Stimulated activated naive CD4-positive, alpha-beta T cell (primary cell): ENCODE results near the gene FRY.
A peak's percentile ranks its signal among the peaks of the same experiment; 100 is the strongest.

ENCODE experiments used
- DNase-seq, 6 experiments: peaks; one replicate each; lab custom pipeline; 2025; lab: John Stamatoyannopoulos, UW

FRY gene

GRCh38 chr13:32016631-32017030 is 14.9 kb upstream of the FRY start:
- DNase-seq: no peak

GRCh38 chr13:32017474-32017873 is 14.1 kb upstream of the FRY start:
- DNase-seq: no peak

- peak in 4 of 6 experiments; percentile 10 to 47 (median 27) for DNase-seq
Observed at GRCh38 chr13:32019612-32020233, 11.9 kb upstream of the FRY start.

- no peak for DNase-seq
Observed at GRCh38 chr13:32021785-32022184, 9.8 kb upstream of the FRY start.

GRCh38 chr13:32022311-32022710 is 9.3 kb upstream of the FRY start:
- DNase-seq: no peak

- no peak for DNase-seq
Observed at GRCh38 chr13:32023096-32023495, 8.5 kb upstream of the FRY start.

GRCh38 chr13:32023698-32024097 is 7.9 kb upstream of the FRY start:
- no peak for DNase-seq

GRCh38 chr13:32024750-32025149 is 6.8 kb upstream of the FRY start:
- DNase-seq: no peak

- no peak for DNase-seq
Observed at GRCh38 chr13:32025730-32026129, 5.8 kb upstream of the FRY start.

GRCh38 chr13:32026623-32027022 is 5.0 kb upstream of the FRY start:
- DNase-seq: no peak

- DNase-seq: no peak
Observed at GRCh38 chr13:32028711-32029110, 2.9 kb upstream of the FRY start.

- no peak for DNase-seq
Observed at GRCh38 chr13:32029684-32030083, 1.9 kb upstream of the FRY start.

GRCh38 chr13:32031815-32032370 is 319 bp downstream of the FRY start:
- no peak for DNase-seq

- no peak for DNase-seq
Observed at GRCh38 chr13:32032759-32033158, 1.2 kb downstream of the FRY start.

- no peak for DNase-seq
Observed at GRCh38 chr13:32033744-32034143, 2.2 kb downstream of the FRY start.

GRCh38 chr13:32035716-32036115 is 4.1 kb downstream of the FRY start:
- DNase-seq: no peak

- DNase-seq: no peak
Observed at GRCh38 chr13:32036126-32036695, 4.6 kb downstream of the FRY start.

GRCh38 chr13:32036757-32037156 is 5.2 kb downstream of the FRY start:
- DNase-seq: peak in 1 of 6 experiments; percentile 22

GRCh38 chr13:32037471-32037870 is 5.9 kb downstream of the FRY start:
- DNase-seq: no peak

- no peak for DNase-seq
Observed at GRCh38 chr13:32038343-32038742, 6.8 kb downstream of the FRY start.

GRCh38 chr13:32039056-32039455 is 7.5 kb downstream of the FRY start:
- no peak for DNase-seq

GRCh38 chr13:32039528-32039927 is 8.0 kb downstream of the FRY start:
- no peak for DNase-seq

GRCh38 chr13:32040052-32040642 is 8.6 kb downstream of the FRY start:
- DNase-seq: no peak
